ENCODE measurements around the gene NIPBL. TPM values are rescaled to one million over a fixed set of nuclear protein-coding genes. Genes with fewer than 3 reads are reported as not detected.
"Not testable (repeated sequence)": the region's sequence is repeated elsewhere in the genome, so short reads cannot be mapped to it uniquely, and the experiment has no call there.

Gene NIPBL
- polyA plus RNA-seq, 2 donors: 10.9 to 16.1 TPM

DNA sequence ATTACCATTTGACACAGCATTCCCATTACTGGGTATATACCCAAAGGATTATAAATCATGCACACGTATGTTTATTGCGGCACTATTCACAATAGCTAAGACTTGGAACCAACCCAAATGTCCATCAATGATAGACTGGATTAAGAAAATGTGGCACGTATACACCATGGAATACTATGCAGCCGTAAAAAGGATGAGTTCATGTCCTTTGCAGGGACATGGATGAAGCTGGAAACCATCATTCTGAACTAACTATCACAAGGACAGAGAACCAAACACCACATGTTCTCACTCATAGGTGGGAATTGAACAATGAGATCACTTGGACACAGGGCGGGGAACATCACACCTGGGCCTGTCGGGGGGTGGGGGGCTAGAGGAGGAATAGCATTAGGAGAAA lies 23.7 kb upstream of the NIPBL start:
- WGBS, 2 donors: 94 to 96% methylated on average over 6 of the region's 6 CpGs
- H3K27me3 ChIP-seq (ENCODE audit: control insufficient read depth in 1 of 2, insufficient read depth in 2 of 2, low read length in 2 of 2); H3K4me1 ChIP-seq (ENCODE audit: control insufficient read depth in 2 of 2, insufficient read depth in 2 of 2, low read length in 1 of 2): not testable (repeated sequence)

GRCh38 chr5:36854402-36855140 lies 22.0 kb upstream of the NIPBL start:
- Histone ChIP-seq H3K36me3 (ENCODE audit: control insufficient read depth in 2 of 2, insufficient read depth in 2 of 2, low read length in 1 of 2) (no peaks in the 10 kb centered on the region), H3K4me3 (ENCODE audit: low read depth in 1 of 2, low read length in 2 of 2) (no peak overlapping the region), H3K27me3 (ENCODE audit: control insufficient read depth in 1 of 2, insufficient read depth in 2 of 2, low read length in 2 of 2) (no peaks in the 10 kb centered on the region), H3K4me1 (ENCODE audit: control insufficient read depth in 2 of 2, insufficient read depth in 2 of 2, low read length in 1 of 2) (no peaks in the 10 kb centered on the region), H3K27ac (ENCODE audit: low read depth in 2 of 2, low read length in 1 of 2) (no peak overlapping the region), H3K9me3 (ENCODE audit: control insufficient read depth in 2 of 2, insufficient read depth in 1 of 2, low read depth in 1 of 2, low read length in 1 of 2) (no peaks in the 10 kb centered on the region)
- WGBS, 2 donors: 79 to 82% methylated on average over 16 of the region's 16 CpGs

More for the DNA sequence above, 23.7 kb upstream of the NIPBL start:
- not testable (repeated sequence) for H3K36me3 ChIP-seq (ENCODE audit: control insufficient read depth in 2 of 2, insufficient read depth in 2 of 2, low read length in 1 of 2); H3K27ac ChIP-seq (ENCODE audit: low read depth in 2 of 2, low read length in 1 of 2); H3K4me3 ChIP-seq (ENCODE audit: low read depth in 1 of 2, low read length in 2 of 2); H3K9me3 ChIP-seq (ENCODE audit: control insufficient read depth in 2 of 2, insufficient read depth in 1 of 2, low read depth in 1 of 2, low read length in 1 of 2)

DNA sequence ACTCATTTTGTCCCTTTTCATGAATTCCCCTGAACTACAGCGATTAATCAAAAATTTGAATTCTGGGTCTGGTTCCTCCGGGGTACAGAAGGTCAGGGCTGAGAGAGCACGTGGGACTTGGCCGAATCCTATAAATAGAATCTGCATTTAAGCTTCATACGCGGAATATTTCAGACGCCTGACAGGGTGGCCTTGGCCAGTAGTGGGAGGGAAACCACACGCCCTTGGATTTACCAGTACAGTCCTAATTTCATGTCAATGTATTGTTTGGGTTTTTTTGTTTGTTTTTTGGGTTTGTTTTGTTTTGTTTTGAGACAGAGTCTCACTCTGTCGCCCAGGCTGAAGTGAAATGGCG lies 21.5 kb upstream of the NIPBL start:
- Histone ChIP-seq H3K4me1 (ENCODE audit: control insufficient read depth in 2 of 2, insufficient read depth in 2 of 2, low read length in 1 of 2) (no peaks in the 10 kb centered on the region), H3K36me3 (ENCODE audit: control insufficient read depth in 2 of 2, insufficient read depth in 2 of 2, low read length in 1 of 2) (no peaks in the 10 kb centered on the region), H3K9me3 (ENCODE audit: control insufficient read depth in 2 of 2, insufficient read depth in 1 of 2, low read depth in 1 of 2, low read length in 1 of 2) (no peaks in the 10 kb centered on the region), H3K27me3 (ENCODE audit: control insufficient read depth in 1 of 2, insufficient read depth in 2 of 2, low read length in 2 of 2) (no peaks in the 10 kb centered on the region), H3K4me3 (ENCODE audit: low read depth in 1 of 2, low read length in 2 of 2) (no peak overlapping the region), H3K27ac (ENCODE audit: low read depth in 2 of 2, low read length in 1 of 2) (no peak overlapping the region)
- 83 to 85% methylated on average over 10 of the region's 10 CpGs for WGBS, 2 donors

DNA sequence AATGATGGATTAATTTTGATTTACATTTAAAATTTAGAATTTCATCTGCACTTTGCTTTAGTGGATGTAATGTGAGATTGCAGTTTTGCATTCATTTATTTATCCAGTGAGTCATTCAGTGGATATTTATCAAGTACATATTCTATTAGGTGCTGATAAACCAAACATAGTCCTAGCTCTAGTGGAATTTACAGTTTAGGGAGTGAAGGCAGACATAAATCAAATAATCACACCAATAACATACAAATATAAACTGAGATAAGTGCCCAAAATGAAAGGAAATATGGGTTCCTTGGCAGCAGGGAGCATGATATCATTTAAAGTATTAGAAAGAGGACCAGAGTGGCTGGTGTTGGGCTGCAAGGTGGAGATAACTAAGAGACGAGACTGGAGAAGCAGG lies 14.7 kb upstream of the NIPBL start:
- Histone ChIP-seq H3K27ac (ENCODE audit: low read depth in 2 of 2, low read length in 1 of 2) (no peak overlapping the region), H3K9me3 (ENCODE audit: control insufficient read depth in 2 of 2, insufficient read depth in 1 of 2, low read depth in 1 of 2, low read length in 1 of 2) (no peaks in the 10 kb centered on the region), H3K4me3 (ENCODE audit: low read depth in 1 of 2, low read length in 2 of 2) (no peak overlapping the region), H3K36me3 (ENCODE audit: control insufficient read depth in 2 of 2, insufficient read depth in 2 of 2, low read length in 1 of 2) (no peaks in the 10 kb centered on the region), H3K4me1 (ENCODE audit: control insufficient read depth in 2 of 2, insufficient read depth in 2 of 2, low read length in 1 of 2) (no peaks in the 10 kb centered on the region), H3K27me3 (ENCODE audit: control insufficient read depth in 1 of 2, insufficient read depth in 2 of 2, low read length in 2 of 2) (no peaks in the 10 kb centered on the region)
- WGBS, 2 donors: 86 to 93% methylated on average over 1 of the region's 1 CpG

DNA sequence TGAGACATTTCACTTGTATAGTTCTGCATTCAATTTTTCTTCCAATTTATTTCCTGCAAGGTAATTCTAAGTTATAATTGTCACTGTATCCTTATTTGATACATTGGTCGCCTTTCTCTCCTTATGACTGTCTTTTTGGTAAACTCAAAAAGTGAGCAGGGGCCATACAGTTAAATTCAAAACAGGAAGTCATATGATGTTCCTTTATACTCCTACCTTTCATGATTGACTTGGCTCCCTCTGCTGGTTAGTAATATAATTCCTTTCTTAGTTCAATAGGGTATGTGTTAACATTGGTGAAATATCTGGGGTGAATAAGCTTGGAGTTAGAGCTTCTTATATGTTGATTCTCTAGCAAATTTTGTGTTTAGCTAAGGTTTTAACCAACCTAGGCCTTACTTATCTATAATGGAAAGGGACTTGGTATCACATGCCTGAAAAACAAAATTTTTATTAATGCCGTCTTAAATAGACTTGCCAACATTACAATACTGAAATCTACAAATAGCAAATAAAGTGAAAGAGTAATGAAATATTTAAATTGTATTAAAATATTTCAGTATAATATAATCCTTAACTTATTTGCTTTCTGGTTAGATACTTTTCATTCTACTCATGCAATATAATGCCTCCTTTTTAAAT lies 6.0 kb upstream of the NIPBL start:
- H3K27ac ChIP-seq (ENCODE audit: low read depth in 2 of 2, low read length in 1 of 2): no peak overlapping the region
- H3K9me3 ChIP-seq (ENCODE audit: control insufficient read depth in 2 of 2, insufficient read depth in 1 of 2, low read depth in 1 of 2, low read length in 1 of 2): no peaks in the 10 kb centered on the region
- H3K4me1 ChIP-seq (ENCODE audit: control insufficient read depth in 2 of 2, insufficient read depth in 2 of 2, low read length in 1 of 2): no peaks in the 10 kb centered on the region
- WGBS, 2 donors: 53 to 55% methylated on average over 2 of the region's 2 CpGs
- H3K27me3 ChIP-seq (ENCODE audit: control insufficient read depth in 1 of 2, insufficient read depth in 2 of 2, low read length in 2 of 2): no peaks in the 10 kb centered on the region
- no peak overlapping the region for H3K4me3 ChIP-seq (ENCODE audit: low read depth in 1 of 2, low read length in 2 of 2)
- H3K36me3 ChIP-seq (ENCODE audit: control insufficient read depth in 2 of 2, insufficient read depth in 2 of 2, low read length in 1 of 2): no peaks in the 10 kb centered on the region

DNA sequence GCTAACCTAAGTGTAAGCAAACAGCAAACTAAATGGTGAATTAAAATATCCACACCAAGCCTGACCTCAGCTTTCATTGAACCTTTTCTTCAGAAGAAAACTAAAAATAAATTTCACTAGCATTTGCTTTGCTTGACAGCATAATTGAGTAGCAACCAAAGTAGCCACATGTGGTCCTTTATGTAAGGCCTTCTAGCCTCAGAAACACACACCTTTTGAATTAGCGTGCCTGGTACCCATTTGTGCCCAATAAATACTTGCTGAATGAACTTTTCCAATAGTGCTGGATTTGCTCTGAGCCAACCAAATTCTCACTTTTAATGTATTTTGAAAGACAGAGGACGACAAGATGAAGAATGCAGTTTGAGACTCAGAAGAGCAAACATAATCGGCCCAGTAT lies 2.1 kb upstream of the NIPBL start:
- whole genome bisulfite sequencing, 2 donors: 26 to 28% methylated on average over 3 of the region's 3 CpGs
- H3K36me3 ChIP-seq (ENCODE audit: control insufficient read depth in 2 of 2, insufficient read depth in 2 of 2, low read length in 1 of 2): no peaks in the 10 kb centered on the region
- peak overlapping the region in 1 of 2 donors; percentile 93 for H3K4me3 ChIP-seq (ENCODE audit: low read depth in 1 of 2, low read length in 2 of 2)
- no peaks in the 10 kb centered on the region for H3K9me3 ChIP-seq (ENCODE audit: control insufficient read depth in 2 of 2, insufficient read depth in 1 of 2, low read depth in 1 of 2, low read length in 1 of 2)
- peak overlapping the region in 1 of 2 donors; percentile 37 for H3K27ac ChIP-seq (ENCODE audit: low read depth in 2 of 2, low read length in 1 of 2)
- H3K27me3 ChIP-seq (ENCODE audit: control insufficient read depth in 1 of 2, insufficient read depth in 2 of 2, low read length in 2 of 2): no peaks in the 10 kb centered on the region
- no peaks in the 10 kb centered on the region for H3K4me1 ChIP-seq (ENCODE audit: control insufficient read depth in 2 of 2, insufficient read depth in 2 of 2, low read length in 1 of 2)

- H3K4me1 ChIP-seq (ENCODE audit: control insufficient read depth in 2 of 2, insufficient read depth in 2 of 2, low read length in 1 of 2): no peaks in the 10 kb centered on the region
- H3K27me3 ChIP-seq (ENCODE audit: control insufficient read depth in 1 of 2, insufficient read depth in 2 of 2, low read length in 2 of 2): no peaks in the 10 kb centered on the region
- peak overlapping the region; percentile 91 to 93 for H3K4me3 ChIP-seq (ENCODE audit: low read depth in 1 of 2, low read length in 2 of 2)
- H3K9me3 ChIP-seq (ENCODE audit: control insufficient read depth in 2 of 2, insufficient read depth in 1 of 2, low read depth in 1 of 2, low read length in 1 of 2): no peaks in the 10 kb centered on the region
- WGBS, 2 donors: 1% methylated on average over 26 of the region's 26 CpGs
- peak overlapping the region; percentile 99 for H3K27ac ChIP-seq (ENCODE audit: low read depth in 2 of 2, low read length in 1 of 2)
- no peaks in the 10 kb centered on the region for H3K36me3 ChIP-seq (ENCODE audit: control insufficient read depth in 2 of 2, insufficient read depth in 2 of 2, low read length in 1 of 2)
These were observed 1.3 kb upstream of the NIPBL start for GRCh38 chr5:36875051-36875789.

- Histone ChIP-seq H3K4me1 (ENCODE audit: control insufficient read depth in 2 of 2, insufficient read depth in 2 of 2, low read length in 1 of 2) (no peaks in the 10 kb centered on the region), H3K4me3 (ENCODE audit: low read depth in 1 of 2, low read length in 2 of 2) (peak overlapping the region; percentile 91 to 93), H3K36me3 (ENCODE audit: control insufficient read depth in 2 of 2, insufficient read depth in 2 of 2, low read length in 1 of 2) (no peaks in the 10 kb centered on the region), H3K9me3 (ENCODE audit: control insufficient read depth in 2 of 2, insufficient read depth in 1 of 2, low read depth in 1 of 2, low read length in 1 of 2) (no peaks in the 10 kb centered on the region), H3K27ac (ENCODE audit: low read depth in 2 of 2, low read length in 1 of 2) (peak overlapping the region; percentile 99), H3K27me3 (ENCODE audit: control insufficient read depth in 1 of 2, insufficient read depth in 2 of 2, low read length in 2 of 2) (no peaks in the 10 kb centered on the region)
- WGBS, 2 donors: 0% methylated on average over 47 of the region's 47 CpGs
These were observed 725 bp upstream of the NIPBL start for GRCh38 chr5:36875790-36876298.

DNA sequence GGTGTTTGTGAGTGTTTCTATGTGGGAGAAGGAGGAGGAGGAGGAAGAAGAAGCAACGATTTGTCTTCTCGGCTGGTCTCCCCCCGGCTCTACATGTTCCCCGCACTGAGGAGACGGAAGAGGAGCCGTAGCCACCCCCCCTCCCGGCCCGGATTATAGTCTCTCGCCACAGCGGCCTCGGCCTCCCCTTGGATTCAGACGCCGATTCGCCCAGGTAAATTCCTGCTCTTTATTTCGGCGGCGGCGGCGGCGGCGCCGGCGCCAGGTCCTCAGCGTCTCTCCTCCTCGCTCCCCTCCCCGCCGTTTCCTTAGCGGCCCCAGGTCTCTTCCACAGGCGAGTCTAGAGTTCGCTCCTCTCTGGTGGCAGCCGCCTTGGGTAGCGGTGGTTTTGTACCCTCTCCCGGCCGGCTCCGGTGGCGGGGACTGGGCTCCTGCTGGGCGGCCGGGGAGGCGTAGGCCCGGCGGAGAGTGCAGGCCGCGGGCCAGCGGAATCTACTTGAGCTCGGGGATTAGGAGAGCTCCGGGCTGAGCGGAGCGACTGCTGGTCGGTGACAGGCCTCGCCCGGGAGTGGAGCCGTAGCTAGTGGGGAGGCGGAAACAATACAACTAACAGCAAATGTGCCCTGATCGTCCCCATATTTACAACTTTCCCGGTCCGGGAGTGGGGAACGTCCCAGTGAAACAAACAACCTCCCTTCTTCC lies 547 bp downstream of the NIPBL start:
- no peaks in the 10 kb centered on the region for H3K4me1 ChIP-seq (ENCODE audit: control insufficient read depth in 2 of 2, insufficient read depth in 2 of 2, low read length in 1 of 2)

More for the DNA sequence above, 547 bp downstream of the NIPBL start:
- Histone ChIP-seq H3K4me3 (ENCODE audit: low read depth in 1 of 2, low read length in 2 of 2) (peak overlapping the region; percentile 91 to 93), H3K27ac (ENCODE audit: low read depth in 2 of 2, low read length in 1 of 2) (peak overlapping the region; percentile 99), H3K27me3 (ENCODE audit: control insufficient read depth in 1 of 2, insufficient read depth in 2 of 2, low read length in 2 of 2) (no peaks in the 10 kb centered on the region), H3K36me3 (ENCODE audit: control insufficient read depth in 2 of 2, insufficient read depth in 2 of 2, low read length in 1 of 2) (no peaks in the 10 kb centered on the region), H3K9me3 (ENCODE audit: control insufficient read depth in 2 of 2, insufficient read depth in 1 of 2, low read depth in 1 of 2, low read length in 1 of 2) (no peaks in the 10 kb centered on the region)
- 0% methylated on average over 55 to 57 of the region's 57 CpGs for WGBS, 2 donors

Measured in esophagus (tissue), 2 donors.